Testis (tissue), 2 donors: ENCODE results near the gene CENATAC.

Experiments used
- POLR2A ChIP-seq: fragments of 450-650 bp; IDR thresholded peaks from one replicate; pipeline ENCODE4 v1.6.1; 2017; ENCODE audit warnings: antibody characterized with exemption, mild to moderate bottlenecking, moderate library complexity
- TF ChIP-seq, protein P1 (sequence below), 3 experiments: fragments of 450-650 bp in 2 of 3; fragments of 200-600 bp in 1 of 3; sonication (generic) in 1 of 3; IDR thresholded peaks; one replicate each; pipeline ENCODE4 v1.5.1; 2016 to 2019; ENCODE audit warnings: antibody characterized with exemption in 3 of 3, mild to moderate bottlenecking in 2 of 3, moderate library complexity in 1 of 3

DNA sequence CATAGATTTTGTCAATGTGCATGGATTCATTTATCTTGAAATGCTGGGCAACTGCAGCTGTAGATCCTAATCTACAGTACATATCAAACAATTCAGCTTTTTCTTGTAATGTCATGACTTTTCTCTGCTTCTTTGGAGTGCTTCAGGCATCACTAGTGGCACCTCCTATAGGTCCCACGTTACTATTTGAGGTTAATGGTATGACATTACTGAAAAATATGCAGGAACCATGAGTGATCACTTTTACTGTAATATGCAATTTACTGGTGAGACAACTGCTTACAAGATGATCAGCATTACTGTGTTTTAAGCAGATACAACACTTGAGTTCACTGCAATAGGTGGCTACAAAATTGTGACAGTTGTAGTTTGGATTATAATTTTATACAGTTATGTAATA, 3.0 kb downstream of the CENATAC start:
- TF ChIP-seq, protein P1, sequence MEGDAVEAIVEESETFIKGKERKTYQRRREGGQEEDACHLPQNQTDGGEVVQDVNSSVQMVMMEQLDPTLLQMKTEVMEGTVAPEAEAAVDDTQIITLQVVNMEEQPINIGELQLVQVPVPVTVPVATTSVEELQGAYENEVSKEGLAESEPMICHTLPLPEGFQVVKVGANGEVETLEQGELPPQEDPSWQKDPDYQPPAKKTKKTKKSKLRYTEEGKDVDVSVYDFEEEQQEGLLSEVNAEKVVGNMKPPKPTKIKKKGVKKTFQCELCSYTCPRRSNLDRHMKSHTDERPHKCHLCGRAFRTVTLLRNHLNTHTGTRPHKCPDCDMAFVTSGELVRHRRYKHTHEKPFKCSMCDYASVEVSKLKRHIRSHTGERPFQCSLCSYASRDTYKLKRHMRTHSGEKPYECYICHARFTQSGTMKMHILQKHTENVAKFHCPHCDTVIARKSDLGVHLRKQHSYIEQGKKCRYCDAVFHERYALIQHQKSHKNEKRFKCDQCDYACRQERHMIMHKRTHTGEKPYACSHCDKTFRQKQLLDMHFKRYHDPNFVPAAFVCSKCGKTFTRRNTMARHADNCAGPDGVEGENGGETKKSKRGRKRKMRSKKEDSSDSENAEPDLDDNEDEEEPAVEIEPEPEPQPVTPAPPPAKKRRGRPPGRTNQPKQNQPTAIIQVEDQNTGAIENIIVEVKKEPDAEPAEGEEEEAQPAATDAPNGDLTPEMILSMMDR (IDR thresholded peaks at IDR 0.05) = no peak
- TF ChIP-seq POLR2A = no peak
